SK-N-SH treated with all-trans-retinoic acid at 6 μM for 48 hours (cell line): Measurements from ENCODE around the gene ANKRD62.

Experiments used
- RARB ChIP-seq: fragments of 250-450 bp; sonication (Bioruptor Pico); IDR thresholded peaks from 2 replicates; pipeline ENCODE4 v1.8.0; 2021; ENCODE audit warnings: mild to moderate bottlenecking, moderate library complexity
- ZFP3 ChIP-seq: fragments of 250-450 bp; sonication (Bioruptor Pico); IDR thresholded peaks from 2 replicates; pipeline ENCODE4 v1.5.0; 2020; ENCODE audit warnings: mild to moderate bottlenecking, moderate library complexity
- ZNF70 ChIP-seq: fragments of 450-650 bp; formaldehyde crosslinking; IDR thresholded peaks from 2 replicates; pipeline ENCODE4 v1.5.0; 2020; ENCODE audit warnings: mild to moderate bottlenecking, moderate library complexity

- TF ChIP-seq RARB (CRISPR knock-in tag), result no peak
- no peak for TF ChIP-seq ZNF70 (CRISPR knock-in tag)
- TF ChIP-seq ZFP3 (CRISPR knock-in tag), result no peak
These were observed 29.4 kb upstream of the ANKRD62 start for GRCh38 chr18:12064086-12064763.
